GM21737 (cell line): ENCODE data around the gene C11orf24.

ENCODE experiments used
- ATAC-seq: cut with Tn5 transposase; IDR thresholded peaks from one replicate; pipeline ENCODE4 v1.9.1; 2021; ENCODE audit warnings: mild to moderate bottlenecking, moderate library complexity; ENCODE audit not compliant: unreplicated experiment

Gene C11orf24

DNA sequence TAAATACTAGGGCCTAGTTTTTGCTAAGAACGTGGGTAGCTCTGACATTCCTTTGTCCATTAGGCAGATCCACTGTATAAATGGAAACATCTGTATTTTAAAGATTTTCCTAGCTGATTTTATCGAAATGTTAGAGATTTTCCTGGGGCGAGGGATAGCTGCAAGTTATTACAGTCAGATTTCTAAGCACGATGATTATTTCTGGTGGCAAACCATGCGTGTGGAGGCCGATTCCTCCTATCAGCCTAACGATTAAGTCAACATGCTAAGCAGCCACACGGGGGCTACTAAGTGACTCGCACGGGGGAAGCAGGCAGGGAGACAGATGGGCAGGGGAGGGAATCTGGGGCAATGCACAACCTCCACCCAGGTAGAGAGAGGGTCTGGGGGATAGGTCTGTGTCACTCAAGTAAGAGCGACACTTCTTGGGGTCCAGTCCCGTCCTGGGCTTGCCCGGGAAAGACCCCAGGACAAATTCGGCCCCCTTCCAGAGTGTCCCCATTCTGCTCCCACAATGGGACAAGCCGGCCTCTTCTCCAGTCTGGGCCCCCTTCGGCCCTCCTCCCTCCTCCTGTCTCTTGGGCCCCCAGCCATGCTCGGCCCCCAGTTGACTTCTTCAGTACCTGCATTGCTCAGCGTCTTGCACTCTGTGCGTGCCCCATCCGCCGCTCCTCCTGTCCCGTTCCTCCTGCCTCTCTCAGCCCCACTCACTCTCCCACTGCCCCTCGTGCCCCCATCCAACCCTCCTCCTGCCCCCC, 571 bp downstream of the C11orf24 start:
- ATAC-seq = no peak

- ATAC-seq = no peak
Observed at GRCh38 chr11:68270196-68271022, 1.4 kb downstream of the C11orf24 start.

DNA sequence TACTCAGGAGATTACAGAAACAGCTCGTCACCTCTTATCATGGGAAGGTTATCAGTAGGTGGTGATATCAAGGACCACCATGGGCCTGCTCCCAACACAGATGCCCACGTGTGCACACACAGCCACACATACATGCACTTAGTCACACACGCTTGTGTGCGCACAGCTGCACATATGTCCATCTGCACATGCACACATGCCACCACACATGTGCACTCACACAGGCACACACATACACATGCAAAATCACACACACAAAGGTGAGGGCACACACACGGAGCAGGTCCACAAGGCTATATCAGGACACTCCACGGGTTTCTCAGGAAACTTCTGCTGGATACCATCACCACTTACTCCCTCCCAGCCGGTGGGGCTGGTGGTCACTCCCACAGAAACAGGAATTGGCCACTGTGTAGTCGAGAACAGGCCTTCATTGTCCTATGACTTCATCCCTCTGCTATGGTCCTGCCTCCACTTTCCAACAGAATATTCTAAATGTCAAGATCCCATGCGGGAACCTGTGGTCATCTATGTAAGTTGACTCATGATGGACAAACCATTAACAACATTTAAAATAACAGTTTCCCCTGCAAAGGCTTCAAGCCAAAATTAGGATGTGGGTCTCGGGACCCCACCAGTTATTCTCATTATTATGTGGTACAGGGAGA, 2.2 kb downstream of the C11orf24 start:
- no peak for ATAC-seq

GRCh38 chr11:68267881-68268240, 3.9 kb downstream of the C11orf24 start:
- no peak for ATAC-seq

DNA sequence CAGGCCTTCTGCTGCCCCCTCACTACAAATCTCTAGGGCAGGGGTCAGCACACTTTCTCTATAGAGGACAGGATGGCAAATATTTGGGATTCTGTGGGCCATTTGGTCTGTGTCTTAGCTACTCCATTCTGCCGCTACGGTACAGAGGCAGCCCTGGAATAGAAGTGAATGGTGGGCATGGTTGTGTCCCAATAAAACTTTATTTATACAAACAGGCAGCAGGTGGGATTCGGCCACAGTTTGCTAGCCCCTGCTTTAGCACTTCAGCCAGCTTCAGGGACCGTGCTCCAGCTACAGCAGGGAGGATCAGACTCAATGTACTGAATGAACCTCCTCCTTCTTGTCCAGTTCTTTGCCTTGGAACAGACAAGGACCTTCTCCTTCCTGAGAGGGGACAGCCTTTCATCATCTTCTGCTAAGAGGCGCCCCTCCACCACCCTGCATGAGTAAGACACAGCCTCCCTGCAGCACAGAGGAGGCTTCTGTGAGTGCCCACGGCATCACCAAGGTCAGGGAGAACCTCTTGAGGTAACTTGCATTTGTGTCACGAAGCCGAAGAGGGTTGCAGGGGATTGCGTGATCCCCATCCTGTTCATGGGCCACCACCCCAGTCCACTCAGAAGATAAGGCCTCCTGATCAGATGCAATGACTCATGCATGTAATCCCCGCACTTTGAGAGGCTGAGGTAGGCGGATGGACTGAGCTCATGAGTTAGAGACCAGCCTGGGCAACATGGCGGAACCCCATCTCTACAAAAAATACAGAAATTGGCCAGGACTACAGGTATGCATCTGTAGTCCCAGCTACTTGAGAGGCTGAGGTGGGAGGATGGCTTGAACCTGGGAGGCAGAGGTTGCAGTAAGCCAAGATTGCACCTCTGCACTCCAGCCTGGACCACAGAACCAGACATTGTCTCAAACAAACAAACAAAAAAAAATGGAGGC, 4.6 kb downstream of the C11orf24 start:
- no peak for ATAC-seq

GRCh38 chr11:68266121-68266891, 5.5 kb downstream of the C11orf24 start:
- ATAC-seq = peak; percentile 45

- no peak for ATAC-seq
Observed at GRCh38 chr11:68264741-68265540, 6.8 kb downstream of the C11orf24 start.

DNA sequence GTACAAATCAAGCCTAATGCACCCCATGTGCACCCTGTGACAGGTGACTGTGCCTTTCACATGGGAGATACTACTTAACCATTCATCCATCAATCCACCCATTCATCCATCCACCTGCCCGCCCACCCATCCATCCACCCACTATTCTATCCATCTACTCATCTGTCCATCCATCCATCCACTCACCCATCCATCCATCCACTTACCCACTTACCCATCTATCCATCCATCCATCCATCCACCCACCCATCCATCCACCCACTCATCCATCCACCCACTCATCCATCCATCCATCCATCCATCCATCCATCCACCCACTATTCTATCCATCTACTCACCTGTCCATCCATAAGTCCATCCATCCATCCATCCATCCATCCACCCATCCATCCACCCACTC, 7.5 kb downstream of the C11orf24 start:
- no peak for ATAC-seq

GRCh38 chr11:68263444-68264035, 8.2 kb downstream of the C11orf24 start:
- ATAC-seq = no peak

GRCh38 chr11:68262544-68262827, 9.3 kb downstream of the C11orf24 start:
- no peak for ATAC-seq

GRCh38 chr11:68261749-68262543, 9.8 kb downstream of the C11orf24 start:
- no peak for ATAC-seq

DNA sequence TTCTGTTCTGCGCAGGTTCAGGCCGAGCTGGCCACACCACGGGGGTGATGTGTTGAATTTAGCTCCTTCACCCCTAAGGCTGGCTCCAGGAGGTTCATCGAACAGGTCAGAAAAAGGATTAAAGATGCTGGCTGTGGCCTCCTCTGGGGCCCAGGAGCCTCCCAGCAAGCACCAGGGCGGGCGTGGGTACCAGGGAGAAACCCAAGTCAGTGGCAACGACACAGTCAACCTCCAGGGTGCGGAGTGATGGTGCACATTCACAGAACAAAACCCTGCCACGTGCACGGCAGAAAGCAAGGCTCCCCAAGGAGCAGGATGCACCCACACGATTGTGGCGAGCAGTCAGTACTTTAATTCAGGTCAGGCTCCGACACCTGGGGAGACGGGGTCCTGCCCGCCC, 10.8 kb downstream of the C11orf24 start:
- ATAC-seq = no peak

- no peak for ATAC-seq
Observed at GRCh38 chr11:68260484-68260883, 11.3 kb downstream of the C11orf24 start.

DNA sequence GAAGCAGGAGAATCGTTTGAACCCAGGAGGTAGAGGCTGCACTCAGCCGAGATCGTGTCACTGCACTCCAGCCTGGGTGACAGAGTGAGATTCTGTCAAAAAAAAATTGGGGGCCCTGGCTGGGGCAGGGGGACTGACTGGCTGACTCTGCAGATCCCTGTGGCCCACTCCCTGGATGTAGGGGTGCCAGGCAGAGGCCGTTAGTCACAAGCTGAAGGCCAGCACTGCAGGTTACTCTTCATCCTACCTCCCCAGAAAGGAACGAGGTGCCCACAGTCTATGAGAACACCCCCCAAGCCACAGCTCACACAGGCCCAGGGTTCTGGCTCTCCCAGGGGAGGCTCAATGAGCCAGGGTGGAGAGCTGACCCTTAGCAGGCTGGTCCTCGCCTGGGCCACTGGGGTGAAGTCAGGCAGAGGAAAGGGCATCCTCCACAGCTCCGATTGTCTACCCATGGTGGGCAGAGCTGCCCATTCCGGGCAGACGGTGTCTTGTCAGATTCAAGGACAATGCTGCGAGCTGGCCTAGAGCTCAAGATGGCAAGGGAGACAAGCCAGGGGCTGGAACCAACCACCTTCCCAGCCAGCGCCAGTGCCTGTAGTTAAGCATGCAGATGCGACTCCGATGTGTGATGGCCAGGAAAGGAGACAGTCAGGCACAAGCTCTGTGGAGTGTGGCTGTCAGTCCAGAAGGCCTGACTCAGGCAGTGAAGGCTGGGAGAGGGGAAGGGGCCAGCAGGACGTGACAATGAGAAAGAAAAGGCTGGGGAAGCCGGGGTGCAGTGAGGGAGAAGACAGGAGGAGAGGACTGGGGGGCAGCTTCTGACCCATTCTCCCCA, 12.4 kb downstream of the C11orf24 start:
- no peak for ATAC-seq

DNA sequence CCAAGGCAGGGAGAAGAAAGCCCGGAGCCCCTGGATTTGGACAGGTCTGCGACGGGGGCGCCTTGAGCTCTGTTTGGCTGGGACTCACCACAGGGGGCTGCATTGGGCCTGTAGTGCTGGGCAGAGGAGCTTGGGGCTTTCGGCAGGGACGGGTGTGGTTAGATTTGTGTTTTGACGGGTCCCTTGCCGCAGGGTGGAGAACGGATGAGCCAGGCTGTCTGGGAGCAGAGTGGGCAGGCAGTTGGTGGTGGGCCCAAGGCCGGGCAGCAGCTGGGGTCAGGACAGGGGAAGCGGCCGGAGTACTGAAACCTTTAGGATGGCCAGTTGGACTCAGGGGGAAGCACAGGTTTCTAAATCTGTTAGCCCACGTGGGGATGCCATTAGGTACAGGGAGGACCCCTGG, 13.4 kb downstream of the C11orf24 start:
- ATAC-seq = no peak

DNA sequence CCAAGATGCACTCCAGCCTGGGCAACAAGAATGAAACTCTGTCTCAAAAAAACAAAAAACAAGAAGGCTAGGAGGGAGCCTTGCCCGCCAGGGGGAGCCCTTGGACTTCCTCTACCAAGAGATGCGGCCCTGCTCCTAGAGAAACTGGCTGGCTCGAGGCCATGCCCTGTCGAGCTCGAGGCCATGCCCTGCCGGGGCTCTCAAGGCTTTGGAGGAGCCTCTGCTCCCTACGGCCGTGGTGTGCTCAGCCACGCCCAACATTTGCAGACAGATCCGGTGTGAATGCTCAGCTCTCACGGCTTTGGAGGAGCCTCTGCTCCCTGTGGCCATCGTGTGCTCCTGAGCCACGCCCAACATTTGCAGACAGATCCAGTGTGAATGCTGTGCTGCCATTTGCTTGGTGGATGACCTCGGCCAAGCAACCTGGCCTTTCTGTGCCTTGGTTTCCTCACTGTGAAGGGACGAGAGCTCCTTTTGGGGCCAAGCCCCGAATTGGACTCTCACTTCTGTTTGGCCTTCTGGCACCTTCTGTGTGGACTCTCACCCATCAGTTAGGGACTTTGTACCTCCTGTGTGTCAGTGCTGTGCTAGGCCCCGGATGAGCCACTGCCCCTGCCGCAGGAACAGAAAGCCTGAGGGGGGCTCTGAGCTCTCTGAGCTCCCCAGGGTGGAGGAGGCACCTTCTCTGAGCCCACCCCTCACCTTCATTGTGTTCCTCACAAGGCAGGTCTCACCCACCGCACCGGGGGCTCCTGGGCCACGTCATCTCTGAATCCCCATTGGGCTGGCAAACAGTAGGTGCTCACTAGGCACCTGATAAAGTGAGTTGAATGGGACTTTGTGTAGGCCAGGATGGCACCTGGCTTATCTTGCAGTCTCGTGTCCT, 14.1 kb downstream of the C11orf24 start:
- ATAC-seq = no peak
